Spleen (tissue), 7 donors: ENCODE data around the gene THSD4.

Source experiments
- POLR2A ChIP-seq, 3 donors: fragments of 450-650 bp; IDR thresholded peaks; one replicate each; pipeline ENCODE4 v1.5.1; 2017; ENCODE audit warnings: antibody characterized with exemption in 3 of 3, mild to moderate bottlenecking in 1 of 3
- POLR2AphosphoS5 ChIP-seq, 3 donors: sonication (generic); formaldehyde crosslinking; IDR thresholded peaks; one replicate each; pipeline ENCODE4 v1.5.1; 2017; ENCODE audit warnings: antibody characterized with exemption in 3 of 3
- TF ChIP-seq, protein P1 (sequence below), 11 experiments: fragments of 200-600 bp in 7 of 11; fragments of 450-650 bp in 4 of 11; sonication (generic) in 4 of 11; IDR thresholded peaks in 8 of 11; conservative IDR thresholded peaks in 3 of 11; 1 replicate in 7 of 11; 2 replicates in 4 of 11; pipeline versions ENCODE4 v1.4.0 to v1.8.0; 2016 to 2021; ENCODE audit warnings: antibody characterized with exemption in 11 of 11, inconsistent platforms in 4 of 11, mild to moderate bottlenecking in 1 of 11
- donor health status: DM: no; HTN: no; CAD: no; lungs with moderate emphysema.
- donor health status: DM: no; HTN: no; CAD: no.
- donor health status: DM: no; HTN: no; CAD: no.

DNA sequence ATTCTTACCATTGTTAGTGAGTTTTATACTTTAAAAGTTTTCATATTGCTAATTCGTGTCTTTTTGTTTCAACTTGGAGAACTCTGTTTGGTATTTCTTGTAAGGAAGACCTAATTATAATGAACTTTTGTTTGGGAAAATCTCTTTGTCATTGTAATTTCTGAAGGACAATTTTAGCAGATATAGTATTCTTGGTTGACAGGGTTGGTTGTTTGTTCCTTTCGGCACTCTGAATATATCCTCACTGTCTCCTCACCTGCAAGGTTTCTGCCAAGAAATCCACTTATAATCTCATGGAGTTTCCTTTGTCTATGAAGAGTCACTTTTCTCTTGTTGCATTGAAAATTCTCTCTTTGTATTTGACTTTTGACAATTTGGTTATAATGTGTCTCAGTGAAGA is 469.9 kb downstream of the THSD4 start:
- TF ChIP-seq, protein P1, sequence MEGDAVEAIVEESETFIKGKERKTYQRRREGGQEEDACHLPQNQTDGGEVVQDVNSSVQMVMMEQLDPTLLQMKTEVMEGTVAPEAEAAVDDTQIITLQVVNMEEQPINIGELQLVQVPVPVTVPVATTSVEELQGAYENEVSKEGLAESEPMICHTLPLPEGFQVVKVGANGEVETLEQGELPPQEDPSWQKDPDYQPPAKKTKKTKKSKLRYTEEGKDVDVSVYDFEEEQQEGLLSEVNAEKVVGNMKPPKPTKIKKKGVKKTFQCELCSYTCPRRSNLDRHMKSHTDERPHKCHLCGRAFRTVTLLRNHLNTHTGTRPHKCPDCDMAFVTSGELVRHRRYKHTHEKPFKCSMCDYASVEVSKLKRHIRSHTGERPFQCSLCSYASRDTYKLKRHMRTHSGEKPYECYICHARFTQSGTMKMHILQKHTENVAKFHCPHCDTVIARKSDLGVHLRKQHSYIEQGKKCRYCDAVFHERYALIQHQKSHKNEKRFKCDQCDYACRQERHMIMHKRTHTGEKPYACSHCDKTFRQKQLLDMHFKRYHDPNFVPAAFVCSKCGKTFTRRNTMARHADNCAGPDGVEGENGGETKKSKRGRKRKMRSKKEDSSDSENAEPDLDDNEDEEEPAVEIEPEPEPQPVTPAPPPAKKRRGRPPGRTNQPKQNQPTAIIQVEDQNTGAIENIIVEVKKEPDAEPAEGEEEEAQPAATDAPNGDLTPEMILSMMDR (IDR thresholded peaks at IDR 0.05 in 8 of 11, conservative IDR thresholded peaks at IDR 0.05 in 3 of 11), result no peak
- no peak for TF ChIP-seq POLR2A (IDR thresholded peaks at IDR 0.05)
- no peak for TF ChIP-seq POLR2AphosphoS5 (IDR thresholded peaks at IDR 0.05)
